ENCODE data around the gene JAZF1. TPM values are rescaled to one million over a fixed set of nuclear protein-coding genes. Genes with fewer than 3 reads are reported as not detected.
"Not testable (repeated sequence)": the region's sequence is repeated elsewhere in the genome, so short reads cannot be mapped to it uniquely, and the experiment has no call there.

Gene JAZF1
- total and polyA plus RNA-seq, 9 of the 15 experiments (the other 6 are each of a cell fraction or from before 2014, with no cell fraction given) = 0.04 to 0.64 (median 0.11) TPM; not detected in 3

GRCh38 chr7:27860800-27861199, 319.8 kb downstream of the JAZF1 start:
- POLR2A ChIA-PET = interaction anchor here (1.0 to 1.7 kb wide), 2 partner anchors 13 to 20 kb away, joined by 3 to 4 read pairs; no protein-coding TSS in a partner anchor
- 0% methylated on average over 6 of the region's 6 CpGs for WGBS (ENCODE audit: insufficient coverage, low coverage, missing lambda C conversion rate)
- Histone ChIP-seq H3K4me1 (replicated peaks in 1 of 2; ENCODE audit: control insufficient read depth in 2 of 2, insufficient read depth in 2 of 2, low read length in 2 of 2) (no peaks in the 10 kb centered on the region), H3K4me3 (no peak overlapping the region), H3K79me2 (ENCODE audit: control insufficient read depth, insufficient read depth, low read length) (no peaks in the 10 kb centered on the region), H2AFZ (ENCODE audit: low read depth, low read length) (no peak overlapping the region), H3K36me3 (ENCODE audit: control insufficient read depth, insufficient read depth, low read length) (no peaks in the 10 kb centered on the region), H3K9ac (ENCODE audit: insufficient read depth in 1 of 2, low read depth in 2 of 2, low read length in 2 of 2) (no peak overlapping the region), H3K27me3 (ENCODE audit: control insufficient read depth in 2 of 2, insufficient read depth in 2 of 2, low read length in 2 of 2) (peaks cover 25 to 42% of the 10 kb centered on the region in 2 experiments; a peak in 4 of 5 replicates), H4K20me1 (replicated peaks; ENCODE audit: control insufficient read depth, insufficient read depth, low read length) (no peaks in the 10 kb centered on the region), H3K27ac (ENCODE audit: extremely low read depth, low read depth, low read length) (no peak overlapping the region), H3K9me1 (ENCODE audit: control insufficient read depth, insufficient read depth, low read length) (no peaks in the 10 kb centered on the region), H3K4me2 (ENCODE audit: insufficient read depth, low read length) (no peak overlapping the region), H3K9me3 (replicated peaks; ENCODE audit: control insufficient read depth, insufficient read depth, low read depth, low read length) (no peaks in the 10 kb centered on the region; the same call in 1 of the 2 replicates)
- ATAC-seq = no peak
- intact Hi-C loops (cut with micrococcal nuclease) (no loop called here), in situ Hi-C loops (cut with MboI) (no loop called here)
- TF ChIP-seq ZNF212 (CRISPR knock-in tag; IDR thresholded peaks at IDR 0.05) = no peak
- peak; percentile 11; the same call in 1 of the 2 replicates for TF ChIP-seq SPI1 (IDR thresholded peaks at IDR 0.05; ENCODE audit: borderline replicate concordance, low read depth, low read length)
- FAIRE-seq = no peak
- no peak for DNase-seq (ENCODE audit: extremely low read depth in 1 of 4, low spot score in 3 of 4)
- CTCF ChIA-PET (ENCODE audit: low intra/inter-chr PET ratio) = no interaction called here
- BruUV-seq (replicated peaks) = no TSS peak

GRCh38 chr7:27856703-27857485, 323.7 kb downstream of the JAZF1 start:
- H4K20me1 ChIP-seq (replicated peaks; ENCODE audit: control insufficient read depth, insufficient read depth, low read length); in situ Hi-C loops (cut with MboI); ATAC-seq; H3K27ac ChIP-seq (ENCODE audit: extremely low read depth, low read depth, low read length); H3K4me1 ChIP-seq (replicated peaks in 1 of 2; ENCODE audit: control insufficient read depth in 2 of 2, insufficient read depth in 2 of 2, low read length in 2 of 2); H3K9me1 ChIP-seq (ENCODE audit: control insufficient read depth, insufficient read depth, low read length); H3K9me3 ChIP-seq (replicated peaks; ENCODE audit: control insufficient read depth, insufficient read depth, low read depth, low read length); DNase-seq (ENCODE audit: extremely low read depth in 1 of 4, low spot score in 3 of 4); intact Hi-C loops (cut with micrococcal nuclease); H2AFZ ChIP-seq (ENCODE audit: low read depth, low read length); H3K4me2 ChIP-seq (ENCODE audit: insufficient read depth, low read length); H3K4me3 ChIP-seq; FAIRE-seq; CTCF ChIA-PET (ENCODE audit: low intra/inter-chr PET ratio); H3K79me2 ChIP-seq (ENCODE audit: control insufficient read depth, insufficient read depth, low read length); BruUV-seq (replicated peaks); H3K9ac ChIP-seq (ENCODE audit: insufficient read depth in 1 of 2, low read depth in 2 of 2, low read length in 2 of 2); H3K36me3 ChIP-seq (ENCODE audit: control insufficient read depth, insufficient read depth, low read length): not testable (repeated sequence)
- 12% methylated on average over 15 of the region's 28 CpGs for WGBS (ENCODE audit: insufficient coverage, low coverage, missing lambda C conversion rate)
- POLR2A ChIA-PET = interaction anchor here (1.0 to 1.1 kb wide), 2 partner anchors 13 to 17 kb away, joined by 3 to 6 read pairs; no protein-coding TSS in a partner anchor
- H3K27me3 ChIP-seq (ENCODE audit: control insufficient read depth in 2 of 2, insufficient read depth in 2 of 2, low read length in 2 of 2) = peaks cover 0 to 12% of the 10 kb centered on the region in 2 experiments; a peak in 3 of 5 replicates
- TF ChIP-seq ZNF316 (IDR thresholded peaks at IDR 0.05) = peak; percentile 38; the same call in 1 of the 2 replicates

Measured in K562 (cell line).